CD14-positive monocyte (primary cell): ENCODE measurements around the gene PSMA7. TPM values are rescaled to one million over a fixed set of nuclear protein-coding genes. Genes with fewer than 3 reads are reported as not detected.

Source experiments
- DNase-seq, 3 donors: peaks; one replicate each; pipeline ENCODE4 v3.0.0-alpha.2; 2011 to 2022
- H2AFZ ChIP-seq: 2 replicates; pipeline ENCODE4 v1.6.0; 2012; ENCODE audit warnings: mild to moderate bottlenecking, low read depth, low read length, inconsistent platforms; ENCODE audit not compliant: insufficient read depth, poor library complexity, severe bottlenecking
- H3K27ac ChIP-seq, 2 donors: 1 replicate in 1 of 2; 2 replicates in 1 of 2; pipeline ENCODE4 v1.5.1; 2012 to 2013; ENCODE audit warnings: low read length in 2 of 2, control low read depth in 1 of 2, inconsistent platforms in 1 of 2, low read depth in 1 of 2, mild to moderate bottlenecking in 1 of 2
- H3K27me3 ChIP-seq, 2 donors: one replicate each; pipeline versions ENCODE4 v1.6.0 to v1.6.1; 2011 to 2013; ENCODE audit warnings: low read length in 2 of 2; ENCODE audit not compliant: control insufficient read depth in 2 of 2, insufficient read depth in 2 of 2
- H3K36me3 ChIP-seq, 2 donors: replicated peaks in 1 of 2; 1 replicate in 1 of 2; 2 replicates in 1 of 2; pipeline versions ENCODE4 v1.5.1 to v1.6.1; 2012 to 2013; ENCODE audit warnings: low read length in 2 of 2, control low read depth in 1 of 2, inconsistent platforms in 1 of 2, mild to moderate bottlenecking in 1 of 2; ENCODE audit not compliant: insufficient read depth in 2 of 2, control insufficient read depth in 1 of 2
- H3K4me1 ChIP-seq, 2 donors: 1 replicate in 1 of 2; 2 replicates in 1 of 2; pipeline versions ENCODE4 v1.5.1 to v1.6.1; 2012 to 2013; ENCODE audit warnings: low read length in 2 of 2, control low read depth in 1 of 2, inconsistent platforms in 1 of 2, mild to moderate bottlenecking in 1 of 2, moderate library complexity in 1 of 2; ENCODE audit not compliant: insufficient read depth in 2 of 2, control insufficient read depth in 1 of 2
- H3K4me2 ChIP-seq: replicated peaks from 2 replicates; pipeline ENCODE3; 2012; ENCODE audit warnings: low read length, moderate library complexity, mild to moderate bottlenecking; ENCODE audit not compliant: poor library complexity, severe bottlenecking; ENCODE audit errors: extremely low read depth
- H3K4me3 ChIP-seq, 3 experiments: fragments of 200-600 bp in 1 of 3; sonication (generic) in 1 of 3; replicated peaks in 1 of 3; 1 replicate in 2 of 3; 2 replicates in 1 of 3; pipeline ENCODE4 v1.5.1; 2011 to 2013; ENCODE audit warnings: low read length in 3 of 3, mild to moderate bottlenecking in 3 of 3, control low read depth in 2 of 3, low read depth in 2 of 3, inconsistent platforms in 1 of 3, moderate library complexity in 1 of 3
- H3K79me2 ChIP-seq: 2 replicates; pipeline ENCODE4 v1.6.0; 2012; ENCODE audit warnings: mild to moderate bottlenecking, control low read depth, inconsistent platforms, low read length, moderate library complexity; ENCODE audit not compliant: insufficient read depth
- H3K9ac ChIP-seq: 2 replicates; pipeline ENCODE4 v1.6.0; 2017; ENCODE audit warnings: low read length, mild to moderate bottlenecking; ENCODE audit not compliant: insufficient read depth, poor library complexity, severe bottlenecking
- H3K9me3 ChIP-seq, 2 donors: replicated peaks in 1 of 2; 1 replicate in 1 of 2; 2 replicates in 1 of 2; pipeline versions ENCODE4 v1.5.1 to v1.6.1; 2012 to 2013; ENCODE audit warnings: low read length in 2 of 2, control low read depth in 1 of 2; ENCODE audit not compliant: control insufficient read depth in 1 of 2, insufficient read depth in 1 of 2
- H4K20me1 ChIP-seq: 2 replicates; pipeline ENCODE4 v1.6.0; 2012; ENCODE audit warnings: mild to moderate bottlenecking, low read length, control low read depth, moderate library complexity; ENCODE audit not compliant: insufficient read depth
- H3K27ac Mint-ChIP-seq, 7 donors: one replicate each; pipeline ENCODE4 v1.8.0; 2020; ENCODE audit warnings: mild to moderate bottlenecking in 7 of 7, mixed read lengths in 7 of 7, moderate library complexity in 6 of 7, inconsistent platforms in 2 of 7
- H3K27me3 Mint-ChIP-seq, 3 donors: one replicate each; pipeline ENCODE4 v1.8.0; 2021 to 2022; ENCODE audit warnings: low read depth in 3 of 3, mild to moderate bottlenecking in 3 of 3, mixed read lengths in 3 of 3, moderate library complexity in 3 of 3, inconsistent platforms in 1 of 3
- H3K36me3 Mint-ChIP-seq, 2 donors: one replicate each; pipeline ENCODE4 v1.8.0; 2020; ENCODE audit warnings: mixed read lengths in 2 of 2, inconsistent platforms in 1 of 2, mild to moderate bottlenecking in 1 of 2
- H3K4me1 Mint-ChIP-seq: one replicate; pipeline ENCODE4 v1.8.0; 2020; ENCODE audit warnings: mild to moderate bottlenecking, mixed read lengths
- H3K4me3 Mint-ChIP-seq, 2 donors: one replicate each; pipeline ENCODE4 v1.8.0; 2020; ENCODE audit warnings: mild to moderate bottlenecking in 2 of 2, mixed read lengths in 2 of 2, moderate library complexity in 1 of 2
- H3K9me3 Mint-ChIP-seq, 7 donors: one replicate each; pipeline ENCODE4 v1.8.0; 2020 to 2022; ENCODE audit warnings: mixed read lengths in 7 of 7, mild to moderate bottlenecking in 6 of 7, moderate library complexity in 6 of 7, inconsistent platforms in 2 of 7
- WGBS: methylation state at CpG from one replicate; pipeline ENCODE4 v1.1.5; 2013; ENCODE audit warnings: missing lambda C conversion rate; ENCODE audit not compliant: insufficient coverage; 5-methylcytosine and 5-hydroxymethylcytosine counted together
- intact Hi-C, 2 donors: fragments of 100-400 bp; cut with micrococcal nuclease; formaldehyde crosslinking; loops; one replicate each; pipeline versions ENCODE4 v1.15.0 to v1.15.1; 2023
- polyA plus RNA-seq, 3 donors: library from polyadenylated mRNA; depleted of rRNA in 1 of 3; unstranded in 2 of 3; stranded (reverse) in 1 of 3; fragments of 300-500 nt in 2 of 3; fragments of >200 nt in 1 of 3; fragmentation: Illumina TruSeq in 2 of 3; gene quantifications; 1 replicate in 2 of 3; 2 replicates in 1 of 3; pipeline ENCODE4 v1.2.3, GENCODE V29; 2012 to 2021
- TF ChIP-seq, protein P1 (sequence below): fragments of 200-600 bp; IDR thresholded peaks from one replicate; pipeline ENCODE4 v1.8.0; 2022; ENCODE audit warnings: antibody characterized with exemption, mild to moderate bottlenecking

Gene PSMA7
- polyA plus RNA-seq, 3 donors = 402 to 668 (median 527) TPM

DNA sequence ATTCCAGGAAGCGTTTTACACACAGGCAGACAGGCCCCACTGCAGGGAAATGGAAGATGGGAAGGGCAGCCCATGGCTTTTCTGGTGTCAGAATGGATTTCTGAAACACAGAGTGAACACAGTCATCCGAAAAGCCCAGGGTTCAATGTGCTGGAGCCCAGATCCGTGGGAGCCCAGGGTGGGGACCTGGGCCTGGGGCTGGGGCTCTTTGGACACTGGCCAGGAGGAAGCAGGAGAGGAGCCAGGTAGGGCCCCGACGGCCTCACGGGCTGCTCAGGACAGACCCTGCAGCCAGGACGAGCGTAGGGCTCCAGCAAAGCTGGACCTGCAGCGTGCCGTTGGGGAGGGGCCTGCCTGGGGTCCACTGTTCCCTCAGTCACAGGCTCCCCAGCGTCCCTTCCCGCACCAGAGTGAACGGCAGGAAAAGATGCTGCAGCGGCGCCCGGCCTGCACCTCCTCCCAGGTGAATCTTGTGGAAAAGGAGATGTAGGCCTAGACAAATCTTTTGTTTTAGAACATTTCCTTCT is 45.2 kb downstream of the PSMA7 start:
- Mint-ChIP-seq H3K9me3 (peaks cover 33 to 64% (median 43%) of the 10 kb centered on the region in 7 donors), H3K4me1 (peaks cover 3% of the 10 kb centered on the region), H3K36me3 (no peaks in the 10 kb centered on the region), H3K27me3 (peaks cover 5 to 7% (median 7%) of the 10 kb centered on the region in 3 donors), H3K4me3 (no peak overlapping the region), H3K27ac (no peak overlapping the region)
- Histone ChIP-seq H2AFZ (no peak overlapping the region), H3K9ac (no peak overlapping the region), H3K4me3 (no peak overlapping the region), H3K36me3 (no peaks in the 10 kb centered on the region), H3K27me3 (no peaks in the 10 kb centered on the region), H4K20me1 (no peaks in the 10 kb centered on the region), H3K4me2 (no peak overlapping the region), H3K4me1 (no peaks in the 10 kb centered on the region), H3K9me3 (peaks cover 29 to 50% of the 10 kb centered on the region in 2 donors), H3K79me2 (no peaks in the 10 kb centered on the region), H3K27ac (no peak overlapping the region)
- TF ChIP-seq, protein P1, sequence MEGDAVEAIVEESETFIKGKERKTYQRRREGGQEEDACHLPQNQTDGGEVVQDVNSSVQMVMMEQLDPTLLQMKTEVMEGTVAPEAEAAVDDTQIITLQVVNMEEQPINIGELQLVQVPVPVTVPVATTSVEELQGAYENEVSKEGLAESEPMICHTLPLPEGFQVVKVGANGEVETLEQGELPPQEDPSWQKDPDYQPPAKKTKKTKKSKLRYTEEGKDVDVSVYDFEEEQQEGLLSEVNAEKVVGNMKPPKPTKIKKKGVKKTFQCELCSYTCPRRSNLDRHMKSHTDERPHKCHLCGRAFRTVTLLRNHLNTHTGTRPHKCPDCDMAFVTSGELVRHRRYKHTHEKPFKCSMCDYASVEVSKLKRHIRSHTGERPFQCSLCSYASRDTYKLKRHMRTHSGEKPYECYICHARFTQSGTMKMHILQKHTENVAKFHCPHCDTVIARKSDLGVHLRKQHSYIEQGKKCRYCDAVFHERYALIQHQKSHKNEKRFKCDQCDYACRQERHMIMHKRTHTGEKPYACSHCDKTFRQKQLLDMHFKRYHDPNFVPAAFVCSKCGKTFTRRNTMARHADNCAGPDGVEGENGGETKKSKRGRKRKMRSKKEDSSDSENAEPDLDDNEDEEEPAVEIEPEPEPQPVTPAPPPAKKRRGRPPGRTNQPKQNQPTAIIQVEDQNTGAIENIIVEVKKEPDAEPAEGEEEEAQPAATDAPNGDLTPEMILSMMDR = no peak
- intact Hi-C loops = no loop called here
- 79% methylated on average over 11 of the region's 16 CpGs for WGBS
- no peak for DNase-seq

DNA sequence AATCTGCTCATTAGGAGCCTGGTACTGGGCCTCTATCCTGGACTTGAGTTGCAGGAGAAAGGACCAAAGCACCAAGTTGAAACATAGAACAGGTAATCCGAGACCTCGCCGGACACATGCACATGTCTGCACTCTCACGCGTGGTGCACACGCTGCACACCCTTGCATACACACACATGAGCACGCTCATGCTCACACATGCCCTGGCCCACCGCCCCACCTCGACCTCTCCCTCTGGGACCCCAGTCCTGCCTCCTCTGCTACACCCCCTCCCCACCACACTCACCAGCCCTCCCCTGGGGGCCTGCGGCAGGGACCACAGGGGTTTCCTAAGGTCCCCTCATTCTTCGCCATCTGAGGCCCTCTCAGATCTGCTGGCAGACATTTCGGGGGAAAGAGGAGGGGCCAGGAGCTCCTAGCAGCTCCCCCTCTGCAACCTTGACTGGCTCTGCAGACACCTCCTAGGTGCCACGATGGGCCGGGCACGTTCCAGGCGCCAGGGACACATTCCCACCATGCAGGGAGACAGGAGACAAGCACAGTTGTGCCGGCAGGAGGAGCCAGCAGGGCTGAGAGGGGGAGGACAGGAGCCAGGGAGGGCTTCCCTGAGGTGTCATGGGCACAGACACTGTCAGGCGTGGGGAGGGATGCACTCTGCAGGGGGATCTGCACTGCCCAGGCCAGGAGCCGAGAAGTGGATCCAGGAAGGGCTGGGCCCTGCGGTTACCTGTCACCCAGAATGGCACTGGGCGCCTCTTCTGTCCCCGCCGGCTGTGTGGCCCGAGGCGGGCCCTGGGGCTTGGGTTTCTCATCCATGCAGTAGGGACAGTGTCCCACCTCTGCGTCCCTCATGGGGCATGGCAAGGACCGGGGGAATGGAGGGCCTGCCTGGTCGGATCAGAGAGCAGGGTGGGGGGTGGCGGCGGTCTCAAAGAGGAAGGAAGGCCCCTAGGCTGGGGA is 46.5 kb downstream of the PSMA7 start:
- Histone ChIP-seq H3K27me3 (no peaks in the 10 kb centered on the region), H3K79me2 (no peaks in the 10 kb centered on the region), H3K9me3 (peaks cover 17 to 48% of the 10 kb centered on the region in 2 donors), H3K4me1 (no peaks in the 10 kb centered on the region), H3K36me3 (no peaks in the 10 kb centered on the region), H4K20me1 (no peaks in the 10 kb centered on the region), H3K4me3 (no peak overlapping the region), H3K9ac (no peak overlapping the region), H3K4me2 (no peak overlapping the region), H2AFZ (no peak overlapping the region), H3K27ac (no peak overlapping the region)
- 84% methylated on average over 27 of the region's 30 CpGs for WGBS
- no peak overlapping the region for H3K27ac Mint-ChIP-seq
- no peak overlapping the region for H3K4me3 Mint-ChIP-seq
- peaks cover 23 to 59% (median 35%) of the 10 kb centered on the region in 7 donors for H3K9me3 Mint-ChIP-seq
- peaks cover 3 to 8% (median 7%) of the 10 kb centered on the region in 3 donors for H3K27me3 Mint-ChIP-seq
- H3K36me3 Mint-ChIP-seq = no peaks in the 10 kb centered on the region
- intact Hi-C loops = no loop called here
- TF ChIP-seq, protein P1 = no peak
- DNase-seq = no peak
- H3K4me1 Mint-ChIP-seq = no peaks in the 10 kb centered on the region
